H9 (cell line): ENCODE results near the gene MRGPRX2. TPM values are rescaled to one million over a fixed set of nuclear protein-coding genes. Genes with fewer than 3 reads are reported as not detected.

Source experiments
- DNase-seq: peaks from one replicate; pipeline ENCODE4 v3.0.0-alpha.2; 2017
- H2AFZ ChIP-seq: one replicate; pipeline ENCODE4 v1.6.1; 2013; ENCODE audit warnings: mild to moderate bottlenecking, low read length, control low read depth, moderate library complexity
- H2AK5ac ChIP-seq: 2 replicates; pipeline ENCODE4 v1.6.1; 2013; ENCODE audit warnings: low read length, control low read depth, mixed read lengths; ENCODE audit not compliant: insufficient read length
- H2BK120ac ChIP-seq: one replicate; pipeline ENCODE4 v1.6.1; 2013; ENCODE audit warnings: low read depth, mild to moderate bottlenecking, low read length, control low read depth, inconsistent platforms; ENCODE audit not compliant: poor library complexity, severe bottlenecking
- H2BK12ac ChIP-seq: 2 replicates; pipeline ENCODE4 v1.6.1; 2013; ENCODE audit warnings: low read length, control low read depth, mixed read lengths, low read depth; ENCODE audit not compliant: insufficient read length
- H2BK15ac ChIP-seq: 2 replicates; pipeline ENCODE4 v1.6.1; 2013; ENCODE audit warnings: low read depth, low read length, control low read depth
- H2BK20ac ChIP-seq: one replicate; pipeline ENCODE4 v1.6.1; 2013; ENCODE audit warnings: low read depth, mild to moderate bottlenecking, low read length, control low read depth, inconsistent platforms; ENCODE audit not compliant: poor library complexity, severe bottlenecking
- H2BK5ac ChIP-seq: 2 replicates; pipeline ENCODE4 v1.6.1; 2013; ENCODE audit warnings: low read length, control low read depth, mixed read lengths; ENCODE audit not compliant: insufficient read length
- H3K14ac ChIP-seq: 2 replicates; pipeline ENCODE4 v1.6.1; 2013; ENCODE audit warnings: low read length, control low read depth; ENCODE audit not compliant: insufficient read depth
- H3K18ac ChIP-seq: 2 replicates; pipeline ENCODE4 v1.6.1; 2013; ENCODE audit warnings: low read depth, mild to moderate bottlenecking, mixed read lengths, low read length, control low read depth; ENCODE audit not compliant: insufficient read length
- H3K23ac ChIP-seq: 2 replicates; pipeline ENCODE4 v1.6.1; 2013; ENCODE audit warnings: low read length, control low read depth, mixed read lengths, low read depth; ENCODE audit not compliant: insufficient read length
- H3K23me2 ChIP-seq: 2 replicates; pipeline ENCODE4 v1.6.1; 2013; ENCODE audit warnings: low read depth, mild to moderate bottlenecking, mixed read lengths, low read length, control low read depth; ENCODE audit not compliant: insufficient read length, poor library complexity, severe bottlenecking
- H3K27ac ChIP-seq: 2 replicates; pipeline ENCODE4 v1.5.1; 2013; ENCODE audit warnings: low read length, control low read depth, mixed read lengths, low read depth; ENCODE audit not compliant: insufficient read length
- H3K27me3 ChIP-seq: 2 replicates; pipeline ENCODE4 v1.6.1; 2013; ENCODE audit warnings: low read length, control low read depth, inconsistent platforms; ENCODE audit not compliant: insufficient read depth
- H3K4ac ChIP-seq: 2 replicates; pipeline ENCODE4 v1.6.1; 2013; ENCODE audit warnings: low read depth, mild to moderate bottlenecking, control low read depth, inconsistent platforms, low read length, moderate library complexity
- H3K4me1 ChIP-seq: 2 replicates; pipeline ENCODE4 v1.6.1; 2013; ENCODE audit warnings: low read length, control low read depth, inconsistent platforms; ENCODE audit not compliant: insufficient read depth
- H3K4me2 ChIP-seq: 2 replicates; pipeline ENCODE4 v1.6.1; 2013; ENCODE audit warnings: low read length, control low read depth, mixed read lengths; ENCODE audit not compliant: insufficient read length, insufficient read depth
- H3K56ac ChIP-seq: 2 replicates; pipeline ENCODE4 v1.6.1; 2013; ENCODE audit warnings: low read depth, mild to moderate bottlenecking, mixed read lengths, low read length, control low read depth; ENCODE audit not compliant: insufficient read length
- H3K79me1 ChIP-seq: 2 replicates; pipeline ENCODE4 v1.6.1; 2013; ENCODE audit warnings: low read depth, mild to moderate bottlenecking, moderate library complexity, low read length, control low read depth, inconsistent platforms; ENCODE audit not compliant: insufficient read depth, poor library complexity, severe bottlenecking
- H3K79me2 ChIP-seq: 2 replicates; pipeline ENCODE4 v1.6.1; 2013; ENCODE audit warnings: low read length, control low read depth, inconsistent platforms; ENCODE audit not compliant: insufficient read depth
- H3K9ac ChIP-seq: 2 replicates; pipeline ENCODE4 v1.6.1; 2013; ENCODE audit warnings: low read length, control low read depth, mixed read lengths; ENCODE audit not compliant: insufficient read length; ENCODE audit errors: extremely low read depth
- H3K9me3 ChIP-seq: one replicate; pipeline ENCODE4 v1.6.1; 2013; ENCODE audit warnings: low read depth, low read length, inconsistent platforms; ENCODE audit not compliant: control insufficient read depth
- H3T11ph ChIP-seq: one replicate; pipeline ENCODE4 v1.6.1; 2013; ENCODE audit warnings: mild to moderate bottlenecking, low read length, control low read depth, inconsistent platforms
- H4K20me1 ChIP-seq: one replicate; pipeline ENCODE4 v1.6.1; 2013; ENCODE audit not compliant: control insufficient read depth, insufficient read length, insufficient read depth
- H4K5ac ChIP-seq: 2 replicates; pipeline ENCODE4 v1.6.1; 2013; ENCODE audit warnings: low read depth, mild to moderate bottlenecking, mixed read lengths, low read length, control low read depth; ENCODE audit not compliant: insufficient read length
- H4K8ac ChIP-seq: replicated peaks from 2 replicates; pipeline ENCODE4 v1.6.1; 2013; ENCODE audit warnings: low read length, control low read depth, mixed read lengths, low read depth; ENCODE audit not compliant: insufficient read length
- H4K91ac ChIP-seq: 2 replicates; pipeline ENCODE4 v1.6.1; 2013; ENCODE audit warnings: low read depth, mild to moderate bottlenecking, moderate library complexity, mixed read lengths, low read length, control low read depth; ENCODE audit not compliant: insufficient read length
- H3K27ac Mint-ChIP-seq, 3 experiments: 2 replicates in 2 of 3; 3 replicates in 1 of 3; pipeline ENCODE4 v1.8.0; 2020 to 2021; ENCODE audit warnings: mixed read lengths in 3 of 3, mild to moderate bottlenecking in 1 of 3, moderate library complexity in 1 of 3
- H3K27me3 Mint-ChIP-seq: 2 replicates; pipeline ENCODE4 v1.8.0; 2021; ENCODE audit warnings: low read depth, mild to moderate bottlenecking, moderate library complexity, mixed read lengths
- H3K36me3 Mint-ChIP-seq, 3 experiments: 2 replicates in 2 of 3; 3 replicates in 1 of 3; pipeline ENCODE4 v1.8.0; 2020 to 2021; ENCODE audit warnings: low read depth in 3 of 3, mixed read lengths in 3 of 3; ENCODE audit not compliant: insufficient read depth in 1 of 3
- H3K4me1 Mint-ChIP-seq, 2 experiments: 2 replicates each; pipeline ENCODE4 v1.8.0; 2020; ENCODE audit warnings: mixed read lengths in 2 of 2
- H3K4me3 Mint-ChIP-seq, 2 experiments: 2 replicates in 1 of 2; 3 replicates in 1 of 2; pipeline ENCODE4 v1.8.0; 2020 to 2021; ENCODE audit warnings: mild to moderate bottlenecking in 2 of 2, mixed read lengths in 2 of 2, moderate library complexity in 1 of 2
- H3K9me3 Mint-ChIP-seq, 2 experiments: 2 replicates in 1 of 2; 3 replicates in 1 of 2; pipeline ENCODE4 v1.8.0; 2020; ENCODE audit warnings: mild to moderate bottlenecking in 2 of 2, mixed read lengths in 2 of 2, moderate library complexity in 1 of 2
- CTCF ChIP-seq: fragments of 200-600 bp; sonication (generic); conservative IDR thresholded peaks from 3 replicates; pipeline ENCODE4 v1.8.0; 2021; ENCODE audit warnings: antibody characterized with exemption, mild to moderate bottlenecking
- WGBS: extraction: QIAGEN DNeasy Blood & Tissue Kit; methylation state at CpG from one replicate; pipeline ENCODE4 v1.1.7; 2013; ENCODE audit warnings: missing lambda C conversion rate, low lambda C conversion rate, mixed read lengths; ENCODE audit not compliant: insufficient read length; ENCODE audit errors: extremely low coverage; 5-methylcytosine and 5-hydroxymethylcytosine counted together
- total RNA-seq: library from RNA; stranded (reverse); gene quantifications from 2 replicates; pipeline ENCODE4 v1.2.1, GENCODE V29; 2021

The MRGPRX2 gene
- total RNA-seq, 1 experiment from 2014 or later, result not detected

GRCh38 chr11:19089421-19089820 lies 28.9 kb upstream of the MRGPRX2 start:
- Histone ChIP-seq H3K27me3 (no peaks in the 10 kb centered on the region), H3K9ac (no peak overlapping the region), H2BK20ac (no peak overlapping the region), H3K4me2 (no peak overlapping the region), H4K20me1 (no peaks in the 10 kb centered on the region), H3K56ac (no peak overlapping the region), H3K9me3 (no peaks in the 10 kb centered on the region), H3K23ac (no peak overlapping the region), H4K8ac (no peak overlapping the region), H3K79me2 (no peaks in the 10 kb centered on the region), H4K5ac (no peak overlapping the region), H3T11ph (no peak overlapping the region), H3K4me1 (no peaks in the 10 kb centered on the region), H3K14ac (no peak overlapping the region), H2BK5ac (no peak overlapping the region), H2BK12ac (no peak overlapping the region), H3K4ac (no peak overlapping the region), H4K91ac (no peak overlapping the region), H3K23me2 (no peaks in the 10 kb centered on the region), H3K27ac (no peak overlapping the region), H3K79me1 (no peaks in the 10 kb centered on the region), H2AFZ (no peak overlapping the region), H2AK5ac (no peak overlapping the region), H2BK120ac (no peak overlapping the region), H2BK15ac (no peak overlapping the region), H3K18ac (no peak overlapping the region)
- no peak overlapping the region for H3K4me3 Mint-ChIP-seq
- DNase-seq, result no peak
- no peaks in the 10 kb centered on the region for H3K4me1 Mint-ChIP-seq
- no peak overlapping the region for H3K27ac Mint-ChIP-seq
- peaks cover 13% of the 10 kb centered on the region for H3K27me3 Mint-ChIP-seq
- no peaks in the 10 kb centered on the region for H3K9me3 Mint-ChIP-seq
- no peak for TF ChIP-seq CTCF
- no CpG with 5 or more reads among the region's 5 CpGs for WGBS
- H3K36me3 Mint-ChIP-seq, result no peaks in the 10 kb centered on the region
